SK-N-SH (cell line): ENCODE measurements around the gene SHMT2. TPM values are rescaled to one million over a fixed set of nuclear protein-coding genes. Genes with fewer than 3 reads are reported as not detected.

Experiments
- CTCF ChIA-PET: fragments of 300-600, 350-600 bp; formaldehyde crosslinking; extraction: SDS; loops from one replicate; lab custom pipeline; 2021; lab: Yijun Ruan, JAX
- POLR2A ChIA-PET: fragments of 350-600 bp; sonication (Branson Sonifier 250); formaldehyde crosslinking; extraction: SDS; loops from one replicate; lab custom pipeline; 2020; ENCODE audit warnings: antibody characterized with exemption, inconsistent platforms; lab: Yijun Ruan, JAX
- DNase-seq: peaks from one replicate; pipeline ENCODE4 v3.0.0; 2012
- H2AFZ ChIP-seq: fragments of 200-600 bp; sonication (generic); 2 replicates; pipeline ENCODE4 v1.8.1; 2016; ENCODE audit warnings: antibody characterized with exemption, mild to moderate bottlenecking, low read depth
- H3F3A ChIP-seq: fragments of 200-600 bp; sonication (generic); replicated peaks from 2 replicates; pipeline ENCODE3; 2016; ENCODE audit warnings: antibody characterized with exemption, mild to moderate bottlenecking; ENCODE audit not compliant: insufficient read depth
- H3K27ac ChIP-seq, 2 experiments: fragments of 200-500 bp in 1 of 2; fragments of 200-600 bp in 1 of 2; sonication (Bioruptor generic) in 1 of 2; sonication (generic), shearing (Covaris generic) in 1 of 2; 2 replicates each; pipeline versions ENCODE4 v1.5.1 to v1.6.1; 2014 to 2016; ENCODE audit warnings: low read depth in 2 of 2, inconsistent platforms in 1 of 2, low read length in 1 of 2, mild to moderate bottlenecking in 1 of 2, mixed read lengths in 1 of 2
- H3K27me3 ChIP-seq: fragments of 200-600 bp; sonication (generic), shearing (Covaris generic); 2 replicates; pipeline ENCODE4 v1.6.1; 2016; ENCODE audit warnings: mixed run types; ENCODE audit not compliant: insufficient read depth
- H3K36me3 ChIP-seq, 2 experiments: fragments of 200-500 bp in 1 of 2; fragments of 200-600 bp in 1 of 2; sonication (Bioruptor generic) in 1 of 2; sonication (generic) in 1 of 2; replicated peaks in 1 of 2; 2 replicates each; pipeline versions ENCODE3 to v1.5.1; 2014 to 2016; ENCODE audit warnings: low read length in 1 of 2, mild to moderate bottlenecking in 1 of 2; ENCODE audit not compliant: insufficient read depth in 2 of 2, control insufficient read depth in 1 of 2
- H3K4me1 ChIP-seq, 2 experiments: fragments of 200-500 bp in 1 of 2; fragments of 200-600 bp in 1 of 2; sonication (Bioruptor generic) in 1 of 2; sonication (generic), shearing (Covaris generic) in 1 of 2; 2 replicates each; pipeline versions ENCODE4 v1.5.1 to v1.6.1; 2014 to 2016; ENCODE audit warnings: low read depth in 1 of 2, low read length in 1 of 2, mixed run types in 1 of 2; ENCODE audit not compliant: insufficient read depth in 2 of 2, control insufficient read depth in 1 of 2
- H3K4me2 ChIP-seq: fragments of 200-600 bp; sonication (generic), shearing (Covaris generic); 2 replicates; pipeline ENCODE4 v1.6.1; 2017; ENCODE audit warnings: mixed run types
- H3K4me3 ChIP-seq, 2 experiments: fragments of 200-500 bp in 1 of 2; fragments of 200-600 bp in 1 of 2; sonication (Bioruptor generic) in 1 of 2; sonication (generic), shearing (Covaris generic) in 1 of 2; 2 replicates each; pipeline versions ENCODE4 v1.5.1 to v1.8.1; 2014 to 2016; ENCODE audit warnings: low read depth in 2 of 2, inconsistent platforms in 1 of 2, low read length in 1 of 2, mild to moderate bottlenecking in 1 of 2, mixed read lengths in 1 of 2, moderate library complexity in 1 of 2
- H3K79me2 ChIP-seq: fragments of 200-600 bp; sonication (generic); 2 replicates; pipeline ENCODE4 v1.8.1; 2017; ENCODE audit warnings: mild to moderate bottlenecking; ENCODE audit not compliant: insufficient read depth
- H3K9ac ChIP-seq: fragments of 200-600 bp; sonication (generic); 2 replicates; pipeline ENCODE4 v1.6.1; 2017; ENCODE audit warnings: mixed run types
- H3K9me2 ChIP-seq: fragments of 200-600 bp; sonication (generic); 2 replicates; pipeline ENCODE4 v1.6.1; 2017; ENCODE audit warnings: mixed run types
- H3K9me3 ChIP-seq: fragments of 200-600 bp; sonication (generic); 2 replicates; pipeline ENCODE4 v1.6.1; 2017; ENCODE audit warnings: mixed run types, mild to moderate bottlenecking, moderate library complexity
- H4K20me1 ChIP-seq: fragments of 200-600 bp; sonication (generic); 2 replicates; pipeline ENCODE4 v1.6.1; 2017; ENCODE audit warnings: mild to moderate bottlenecking, mixed run types; ENCODE audit not compliant: insufficient read depth
- ELF1 ChIP-seq: IDR thresholded peaks from 2 replicates; pipeline ENCODE4 v1.4.0; 2012
- FOSL2 ChIP-seq: IDR thresholded peaks from 2 replicates; pipeline ENCODE4 v1.4.0; 2012; ENCODE audit warnings: low read depth, mild to moderate bottlenecking, moderate library complexity, borderline replicate concordance
- FOXJ3 ChIP-seq: sonication (generic); formaldehyde crosslinking; IDR thresholded peaks from 2 replicates; pipeline ENCODE4 v1.5.1; 2020; ENCODE audit warnings: mild to moderate bottlenecking, missing genetic modification reagents
- GABPA ChIP-seq: IDR thresholded peaks from 2 replicates; pipeline ENCODE4 v1.4.0; 2012; ENCODE audit warnings: low read depth, mild to moderate bottlenecking
- MXI1 ChIP-seq: IDR thresholded peaks from 2 replicates; pipeline ENCODE4 v1.6.1; 2012; ENCODE audit warnings: mild to moderate bottlenecking, low read depth, low read length, improper control_type of control experiment
- NFIC ChIP-seq: IDR thresholded peaks from 2 replicates; pipeline ENCODE4 v1.4.0; 2012; ENCODE audit warnings: borderline replicate concordance
- POLR2AphosphoS5 ChIP-seq: IDR thresholded peaks from 2 replicates; pipeline ENCODE4 v1.6.1; 2012; ENCODE audit warnings: low read depth, low read length
- RFX5 ChIP-seq: IDR thresholded peaks from 2 replicates; pipeline ENCODE4 v1.6.1; 2012; ENCODE audit warnings: mild to moderate bottlenecking, improper control_type of control experiment, low read length
- SMC3 ChIP-seq: IDR thresholded peaks from 2 replicates; pipeline ENCODE4 v1.6.1; 2012; ENCODE audit warnings: low read depth, low read length, improper control_type of control experiment
- TCF12 ChIP-seq: IDR thresholded peaks from 2 replicates; pipeline ENCODE4 v1.4.0; 2012
- ZBTB33 ChIP-seq: IDR thresholded peaks from 2 replicates; pipeline ENCODE4 v1.4.0; 2012; ENCODE audit warnings: low read depth, borderline replicate concordance
- WGBS: methylation state at CpG from one replicate; pipeline ENCODE4 v1.1.6; 2017; ENCODE audit warnings: low lambda C conversion rate; 5-methylcytosine and 5-hydroxymethylcytosine counted together
- polyA plus RNA-seq, 3 experiments: library from polyadenylated mRNA; depleted of rRNA; stranded (reverse); fragments of >200 nt; gene quantifications; 2 replicates each; pipeline ENCODE4 v1.2.3, GENCODE V29; 2012
- TF ChIP-seq, protein P1 (sequence below): IDR thresholded peaks from 2 replicates; pipeline ENCODE4; 2012
- TF ChIP-seq, protein P2 (sequence below): IDR thresholded peaks from 2 replicates; pipeline ENCODE4 v1.6.1; 2012; ENCODE audit warnings: mild to moderate bottlenecking, low read depth, low read length, moderate library complexity
- TF ChIP-seq, protein P3 (sequence below): fragments of 150-350 bp; IDR thresholded peaks from 2 replicates; pipeline ENCODE4 v1.6.1; 2017; ENCODE audit warnings: antibody characterized with exemption, low read length, low read depth, borderline replicate concordance

SHMT2 gene
- polyA plus RNA-seq, 1 of the 3 experiments (the other 2 are of a cell fraction), result 204 TPM

- TF ChIP-seq, protein P1, sequence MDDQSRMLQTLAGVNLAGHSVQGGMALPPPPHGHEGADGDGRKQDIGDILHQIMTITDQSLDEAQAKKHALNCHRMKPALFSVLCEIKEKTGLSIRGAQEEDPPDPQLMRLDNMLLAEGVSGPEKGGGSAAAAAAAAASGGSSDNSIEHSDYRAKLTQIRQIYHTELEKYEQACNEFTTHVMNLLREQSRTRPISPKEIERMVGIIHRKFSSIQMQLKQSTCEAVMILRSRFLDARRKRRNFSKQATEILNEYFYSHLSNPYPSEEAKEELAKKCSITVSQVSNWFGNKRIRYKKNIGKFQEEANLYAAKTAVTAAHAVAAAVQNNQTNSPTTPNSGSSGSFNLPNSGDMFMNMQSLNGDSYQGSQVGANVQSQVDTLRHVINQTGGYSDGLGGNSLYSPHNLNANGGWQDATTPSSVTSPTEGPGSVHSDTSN, result no peak
- TF ChIP-seq POLR2AphosphoS5 (no peak), NFIC (no peak), GABPA (no peak), FOSL2 (no peak), FOXJ3 (no peak)
- TF ChIP-seq, protein P2, sequence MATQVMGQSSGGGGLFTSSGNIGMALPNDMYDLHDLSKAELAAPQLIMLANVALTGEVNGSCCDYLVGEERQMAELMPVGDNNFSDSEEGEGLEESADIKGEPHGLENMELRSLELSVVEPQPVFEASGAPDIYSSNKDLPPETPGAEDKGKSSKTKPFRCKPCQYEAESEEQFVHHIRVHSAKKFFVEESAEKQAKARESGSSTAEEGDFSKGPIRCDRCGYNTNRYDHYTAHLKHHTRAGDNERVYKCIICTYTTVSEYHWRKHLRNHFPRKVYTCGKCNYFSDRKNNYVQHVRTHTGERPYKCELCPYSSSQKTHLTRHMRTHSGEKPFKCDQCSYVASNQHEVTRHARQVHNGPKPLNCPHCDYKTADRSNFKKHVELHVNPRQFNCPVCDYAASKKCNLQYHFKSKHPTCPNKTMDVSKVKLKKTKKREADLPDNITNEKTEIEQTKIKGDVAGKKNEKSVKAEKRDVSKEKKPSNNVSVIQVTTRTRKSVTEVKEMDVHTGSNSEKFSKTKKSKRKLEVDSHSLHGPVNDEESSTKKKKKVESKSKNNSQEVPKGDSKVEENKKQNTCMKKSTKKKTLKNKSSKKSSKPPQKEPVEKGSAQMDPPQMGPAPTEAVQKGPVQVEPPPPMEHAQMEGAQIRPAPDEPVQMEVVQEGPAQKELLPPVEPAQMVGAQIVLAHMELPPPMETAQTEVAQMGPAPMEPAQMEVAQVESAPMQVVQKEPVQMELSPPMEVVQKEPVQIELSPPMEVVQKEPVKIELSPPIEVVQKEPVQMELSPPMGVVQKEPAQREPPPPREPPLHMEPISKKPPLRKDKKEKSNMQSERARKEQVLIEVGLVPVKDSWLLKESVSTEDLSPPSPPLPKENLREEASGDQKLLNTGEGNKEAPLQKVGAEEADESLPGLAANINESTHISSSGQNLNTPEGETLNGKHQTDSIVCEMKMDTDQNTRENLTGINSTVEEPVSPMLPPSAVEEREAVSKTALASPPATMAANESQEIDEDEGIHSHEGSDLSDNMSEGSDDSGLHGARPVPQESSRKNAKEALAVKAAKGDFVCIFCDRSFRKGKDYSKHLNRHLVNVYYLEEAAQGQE, result no peak
Observed at GRCh38 chr12:57215065-57215464, 14.4 kb upstream of the SHMT2 start (continued).

- H3K27ac ChIP-seq, result no peak overlapping the region
- no peaks in the 10 kb centered on the region for H3K79me2 ChIP-seq
- H3K36me3 ChIP-seq, result peaks cover 0 to 17% of the 10 kb centered on the region in 2 experiments
- no peak overlapping the region for H2AFZ ChIP-seq
- H3K27me3 ChIP-seq, result peaks cover 36% of the 10 kb centered on the region
- WGBS, result 37% methylated on average over 7 of the region's 7 CpGs
- TF ChIP-seq NFIC (no peak), ELF1 (no peak), MXI1 (no peak), RFX5 (peak; percentile 96), SMC3 (no peak), ZBTB33 (no peak), TCF12 (no peak)
- TF ChIP-seq, protein P3, sequence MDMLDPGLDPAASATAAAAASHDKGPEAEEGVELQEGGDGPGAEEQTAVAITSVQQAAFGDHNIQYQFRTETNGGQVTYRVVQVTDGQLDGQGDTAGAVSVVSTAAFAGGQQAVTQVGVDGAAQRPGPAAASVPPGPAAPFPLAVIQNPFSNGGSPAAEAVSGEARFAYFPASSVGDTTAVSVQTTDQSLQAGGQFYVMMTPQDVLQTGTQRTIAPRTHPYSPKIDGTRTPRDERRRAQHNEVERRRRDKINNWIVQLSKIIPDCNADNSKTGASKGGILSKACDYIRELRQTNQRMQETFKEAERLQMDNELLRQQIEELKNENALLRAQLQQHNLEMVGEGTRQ, result no peak
- CTCF ChIA-PET, result interaction anchor here (3.4 to 15.9 kb wide), 3 partner anchors 22 to 244 kb away, joined by 25 to 937 read pairs (median 37); partner anchors contain the start of genes GLI1, SHMT2 and STAC3
- peak overlapping the region; percentile 97; the same call in 1 of the 2 replicates for H3K4me2 ChIP-seq
- H4K20me1 ChIP-seq, result 0 out of 2 replicates have a peak, but pooled peaks cover 6% of the 10 kb centered on the region
- no peaks in the 10 kb centered on the region for H3K9me2 ChIP-seq
- peaks cover 0 to 29% of the 10 kb centered on the region in 2 experiments; a peak in 1 of 4 replicates for H3K4me1 ChIP-seq
- H3F3A ChIP-seq, result peaks cover 13% of the 10 kb centered on the region
- POLR2A ChIA-PET, result interaction anchor here (1.2 kb wide), 1 partner anchor 24 kb away, joined by 3 read pairs; no protein-coding TSS in a partner anchor
- DNase-seq, result no peak
- H3K9ac ChIP-seq, result no peak overlapping the region
- no peak overlapping the region for H3K4me3 ChIP-seq
- no peaks in the 10 kb centered on the region for H3K9me3 ChIP-seq
Observed at GRCh38 chr12:57215668-57216013, 13.9 kb upstream of the SHMT2 start.
